Activated CD4-positive, alpha-beta T cell treated with anti-CD3 and anti-CD28 coated beads, Interleukin-2, amount 10 ng/mL, durations not matched to agents 24 days and 14 days (primary cell): ENCODE results near the gene NKAIN2. TPM values are rescaled to one million over a fixed set of nuclear protein-coding genes. Genes with fewer than 3 reads are reported as not detected.

Experiments
- DNase-seq: peaks from one replicate; pipeline ENCODE4 v3.0.0; 2022
- H3K27ac Mint-ChIP-seq: one replicate; pipeline ENCODE4 v1.8.0; 2022; ENCODE audit warnings: mild to moderate bottlenecking, mixed read lengths
- H3K27me3 Mint-ChIP-seq: one replicate; pipeline ENCODE4 v1.8.0; 2022; ENCODE audit warnings: mixed read lengths
- H3K36me3 Mint-ChIP-seq: one replicate; pipeline ENCODE4 v1.8.0; 2022; ENCODE audit warnings: low read depth, mild to moderate bottlenecking, mixed read lengths
- H3K4me1 Mint-ChIP-seq: one replicate; pipeline ENCODE4 v1.8.0; 2021; ENCODE audit warnings: mixed read lengths
- H3K4me3 Mint-ChIP-seq: one replicate; pipeline ENCODE4 v1.8.0; 2022; ENCODE audit warnings: mild to moderate bottlenecking, moderate library complexity, mixed read lengths
- H3K9me3 Mint-ChIP-seq: one replicate; pipeline ENCODE4 v1.8.0; 2021; ENCODE audit warnings: mixed read lengths
- intact Hi-C: fragments of 100-400 bp; cut with micrococcal nuclease; formaldehyde crosslinking; loops from one replicate; pipeline ENCODE4 v1.15.1; 2023
- total RNA-seq: library from RNA; stranded (reverse); gene quantifications from 2 replicates; pipeline ENCODE4 v1.2.3, GENCODE V29; 2022

NKAIN2 gene
- total RNA-seq, 1 donor from 2014 or later, result not detected

DNA sequence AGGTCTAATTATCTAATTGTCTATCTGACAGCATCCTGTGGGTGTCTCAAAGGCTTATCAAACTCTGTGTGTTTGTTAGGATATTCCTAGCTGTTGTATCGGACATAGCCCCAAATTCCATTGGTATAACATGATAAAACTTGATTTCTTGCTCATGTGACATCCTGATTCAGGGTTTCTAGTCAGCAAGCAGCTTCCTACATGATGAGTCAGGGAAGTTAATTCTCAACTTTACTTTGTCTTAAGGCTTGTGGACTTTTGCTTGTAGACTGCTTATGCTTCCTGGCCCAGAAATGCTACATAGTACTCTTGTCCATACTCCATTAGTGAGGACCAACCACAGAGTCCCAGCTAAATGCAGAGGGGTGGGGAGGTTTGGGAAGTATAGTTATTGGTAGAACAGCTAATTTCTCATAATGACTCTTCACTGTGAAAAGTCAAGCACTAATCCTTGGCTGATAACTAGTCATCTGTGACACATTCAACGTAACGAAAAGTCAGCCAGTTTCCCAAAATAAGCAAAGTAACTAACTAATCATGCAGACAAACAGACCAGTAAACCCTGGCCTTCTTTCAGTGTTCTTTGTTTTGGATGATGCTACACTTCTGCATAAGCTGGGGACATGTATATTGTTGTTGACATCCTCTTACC is 25.8 kb downstream of the NKAIN2 start:
- H3K4me3 Mint-ChIP-seq, result no peak overlapping the region
- H3K9me3 Mint-ChIP-seq, result no peaks in the 10 kb centered on the region
- no peaks in the 10 kb centered on the region for H3K36me3 Mint-ChIP-seq
- no peaks in the 10 kb centered on the region for H3K27me3 Mint-ChIP-seq
- H3K4me1 Mint-ChIP-seq, result no peaks in the 10 kb centered on the region
- intact Hi-C loops, result no loop called here
- no peak for DNase-seq
- H3K27ac Mint-ChIP-seq, result no peak overlapping the region

DNA sequence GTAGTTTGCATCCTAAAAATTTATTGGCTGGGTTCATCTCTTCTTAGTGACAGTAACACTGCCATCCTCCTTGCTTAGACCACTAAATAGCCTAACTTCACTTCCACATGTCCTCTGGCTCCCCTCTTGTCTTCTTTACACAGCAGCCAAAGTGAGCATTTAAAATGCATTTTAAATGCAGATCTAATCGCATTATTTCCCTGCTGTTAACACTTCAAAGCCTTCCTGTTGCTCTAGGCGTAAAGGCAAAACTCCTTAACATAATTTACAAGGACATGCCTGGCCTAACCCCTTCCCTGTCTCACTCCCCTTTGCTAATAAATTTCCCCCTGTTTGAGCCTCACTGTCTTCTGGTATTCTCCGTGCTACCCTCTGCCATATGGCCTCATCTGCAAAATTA is 26.5 kb downstream of the NKAIN2 start:
- H3K27me3 Mint-ChIP-seq, result no peaks in the 10 kb centered on the region
- intact Hi-C loops, result no loop called here
- H3K4me3 Mint-ChIP-seq, result no peak overlapping the region
- no peak for DNase-seq
- no peaks in the 10 kb centered on the region for H3K4me1 Mint-ChIP-seq
- H3K36me3 Mint-ChIP-seq, result no peaks in the 10 kb centered on the region
- no peaks in the 10 kb centered on the region for H3K9me3 Mint-ChIP-seq
- no peak overlapping the region for H3K27ac Mint-ChIP-seq

- no peaks in the 10 kb centered on the region for H3K27me3 Mint-ChIP-seq
- H3K4me3 Mint-ChIP-seq, result no peak overlapping the region
- DNase-seq, result no peak
- H3K4me1 Mint-ChIP-seq, result no peaks in the 10 kb centered on the region
- no peaks in the 10 kb centered on the region for H3K9me3 Mint-ChIP-seq
- intact Hi-C loops, result no loop called here
- no peak overlapping the region for H3K27ac Mint-ChIP-seq
- H3K36me3 Mint-ChIP-seq, result no peaks in the 10 kb centered on the region
Measured at GRCh38 chr6:123838505-123839234, 35.0 kb downstream of the NKAIN2 start.

DNA sequence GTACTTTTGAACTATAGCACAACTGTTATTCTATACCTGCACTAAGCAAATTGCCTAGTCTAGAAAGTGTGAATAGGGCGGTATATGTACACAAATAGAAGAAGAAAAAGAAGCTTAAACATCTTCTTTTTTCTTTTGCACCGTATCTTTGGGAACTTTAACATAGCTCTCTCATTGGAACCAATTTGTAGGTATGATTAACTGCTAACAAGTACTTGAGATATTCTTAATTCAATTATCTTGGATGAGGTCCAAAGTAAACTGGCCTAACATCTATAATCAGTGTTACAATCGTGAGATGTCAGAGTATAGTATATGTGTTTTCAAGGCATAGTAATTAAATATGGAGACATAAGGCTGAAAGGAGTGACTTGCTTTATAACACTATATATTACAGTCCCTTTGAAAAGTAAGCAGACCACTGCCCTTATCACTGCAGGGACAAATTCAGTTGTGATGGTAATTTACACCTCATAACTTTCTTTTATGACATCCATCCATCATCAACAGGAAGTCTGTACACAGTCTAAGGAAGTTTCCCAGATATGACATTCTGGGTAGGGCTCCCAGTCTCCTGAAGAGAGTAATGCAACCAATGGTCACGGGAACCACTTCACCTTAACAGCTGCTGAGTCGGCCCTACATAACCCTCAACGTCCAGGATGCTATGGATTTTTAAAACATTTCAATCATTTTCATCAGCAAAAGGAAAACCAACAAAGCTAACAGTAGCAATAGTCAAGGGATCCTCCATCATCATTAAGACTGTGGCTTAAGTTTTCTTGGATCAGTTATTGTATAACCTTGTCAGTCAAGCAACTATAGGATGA is 37.6 kb downstream of the NKAIN2 start:
- DNase-seq, result no peak
- Mint-ChIP-seq H3K4me1 (no peaks in the 10 kb centered on the region), H3K9me3 (no peaks in the 10 kb centered on the region), H3K4me3 (no peak overlapping the region), H3K36me3 (no peaks in the 10 kb centered on the region), H3K27me3 (no peaks in the 10 kb centered on the region), H3K27ac (no peak overlapping the region)
- intact Hi-C loops, result no loop called here

- Mint-ChIP-seq H3K4me3 (no peak overlapping the region), H3K27ac (no peak overlapping the region), H3K36me3 (no peaks in the 10 kb centered on the region), H3K4me1 (no peaks in the 10 kb centered on the region), H3K9me3 (no peaks in the 10 kb centered on the region), H3K27me3 (no peaks in the 10 kb centered on the region)
- intact Hi-C loops, result no loop called here
- DNase-seq, result no peak
Measured at GRCh38 chr6:123844011-123844410, 40.3 kb downstream of the NKAIN2 start.

DNA sequence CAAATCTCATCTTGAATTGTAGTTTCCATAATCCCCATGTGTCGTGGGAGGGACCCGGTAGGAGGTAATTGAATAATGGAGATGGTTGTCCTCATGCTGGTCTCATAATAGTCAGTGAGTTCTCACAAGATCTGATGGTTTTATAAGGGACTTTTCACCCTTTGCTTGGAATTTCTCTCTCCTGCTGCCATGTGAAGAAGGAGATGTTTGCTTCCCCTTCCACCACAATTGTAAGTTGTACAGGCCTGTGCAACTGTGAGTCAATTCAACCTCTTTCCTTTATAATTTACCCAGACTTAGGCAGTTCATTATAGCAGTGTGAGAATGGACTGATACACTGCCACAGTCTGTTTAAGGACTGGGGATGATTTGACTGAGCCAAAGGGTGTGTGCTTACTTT is 44.7 kb downstream of the NKAIN2 start:
- Mint-ChIP-seq H3K27ac (no peak overlapping the region), H3K4me1 (no peaks in the 10 kb centered on the region), H3K36me3 (no peaks in the 10 kb centered on the region), H3K4me3 (no peak overlapping the region), H3K27me3 (no peaks in the 10 kb centered on the region), H3K9me3 (no peaks in the 10 kb centered on the region)
- intact Hi-C loops, result no loop called here
- no peak for DNase-seq

GRCh38 chr6:123849406-123849805 is 45.7 kb downstream of the NKAIN2 start:
- H3K9me3 Mint-ChIP-seq, result no peaks in the 10 kb centered on the region
- H3K36me3 Mint-ChIP-seq, result no peaks in the 10 kb centered on the region
- H3K4me3 Mint-ChIP-seq, result no peak overlapping the region
- no peak for DNase-seq
- intact Hi-C loops, result no loop called here
- H3K4me1 Mint-ChIP-seq, result no peaks in the 10 kb centered on the region
- no peak overlapping the region for H3K27ac Mint-ChIP-seq
- H3K27me3 Mint-ChIP-seq, result no peaks in the 10 kb centered on the region

DNA sequence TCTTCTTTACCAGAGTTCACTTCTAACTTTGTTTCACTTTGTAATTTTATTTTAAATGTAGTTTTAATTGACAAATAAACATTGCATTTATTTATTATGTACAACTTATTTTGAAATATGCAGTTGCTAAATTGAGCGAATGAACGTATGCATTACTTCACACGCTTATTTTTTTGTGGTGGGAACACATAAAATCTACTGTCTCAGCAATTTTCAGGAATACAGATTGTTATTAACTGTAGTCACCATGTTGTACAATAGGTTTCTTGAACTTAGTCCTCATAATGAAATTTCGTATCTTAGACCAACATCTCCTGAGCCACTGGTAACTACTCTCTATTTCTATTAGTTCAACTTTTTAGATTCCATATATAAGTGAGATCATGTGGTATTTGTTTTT is 46.9 kb downstream of the NKAIN2 start:
- no peak for DNase-seq

DNA sequence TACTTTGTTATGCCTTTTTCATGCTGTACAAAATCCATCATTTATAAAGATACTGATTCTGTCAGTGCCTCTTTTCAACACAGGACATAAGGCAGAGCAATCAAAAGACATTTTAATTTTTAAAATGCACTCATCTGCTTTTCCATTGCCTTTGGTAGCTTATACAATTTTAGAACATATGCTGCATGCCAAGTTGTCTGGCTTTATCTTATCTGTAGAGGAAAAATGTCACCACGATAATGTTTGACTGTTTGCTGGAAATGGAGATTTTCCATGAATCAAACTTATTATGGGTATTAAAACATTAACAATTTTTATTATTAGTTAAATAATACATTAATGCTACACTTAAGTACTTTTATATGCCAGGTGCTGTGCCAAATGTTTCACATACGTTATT is 50.5 kb downstream of the NKAIN2 start:
- Mint-ChIP-seq H3K27ac (no peak overlapping the region), H3K36me3 (no peaks in the 10 kb centered on the region), H3K27me3 (no peaks in the 10 kb centered on the region), H3K9me3 (no peaks in the 10 kb centered on the region), H3K4me3 (no peak overlapping the region), H3K4me1 (no peaks in the 10 kb centered on the region)
- intact Hi-C loops, result no loop called here
- DNase-seq, result no peak

More for the DNA sequence above, 46.9 kb downstream of the NKAIN2 start:
- H3K36me3 Mint-ChIP-seq, result no peaks in the 10 kb centered on the region
- intact Hi-C loops, result no loop called here
- no peaks in the 10 kb centered on the region for H3K27me3 Mint-ChIP-seq
- H3K4me3 Mint-ChIP-seq, result no peak overlapping the region
- no peaks in the 10 kb centered on the region for H3K4me1 Mint-ChIP-seq
- no peaks in the 10 kb centered on the region for H3K9me3 Mint-ChIP-seq
- no peak overlapping the region for H3K27ac Mint-ChIP-seq

DNA sequence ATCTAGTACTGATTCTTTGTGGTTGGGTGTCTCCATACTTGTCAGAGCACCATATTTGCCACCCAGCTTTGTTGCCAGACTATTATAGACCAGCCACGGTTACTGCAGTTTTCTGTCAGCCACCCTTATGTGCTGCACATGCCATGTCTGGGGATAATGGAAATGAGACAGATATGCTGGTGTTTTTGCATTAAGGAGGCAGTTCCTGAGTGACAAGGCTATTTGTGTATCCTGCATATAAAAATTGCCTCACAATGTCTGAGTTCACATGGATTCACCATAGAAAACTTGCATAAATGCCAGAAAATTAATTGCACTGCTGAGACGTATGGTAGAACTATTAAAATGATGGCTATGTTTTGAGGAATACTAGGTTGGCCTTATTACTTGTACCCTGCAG is 51.8 kb downstream of the NKAIN2 start:
- no peaks in the 10 kb centered on the region for H3K27me3 Mint-ChIP-seq
- no peaks in the 10 kb centered on the region for H3K9me3 Mint-ChIP-seq
- intact Hi-C loops, result no loop called here
- H3K27ac Mint-ChIP-seq, result no peak overlapping the region
- H3K4me3 Mint-ChIP-seq, result no peak overlapping the region
- H3K36me3 Mint-ChIP-seq, result no peaks in the 10 kb centered on the region
- no peak for DNase-seq
- H3K4me1 Mint-ChIP-seq, result no peaks in the 10 kb centered on the region

DNA sequence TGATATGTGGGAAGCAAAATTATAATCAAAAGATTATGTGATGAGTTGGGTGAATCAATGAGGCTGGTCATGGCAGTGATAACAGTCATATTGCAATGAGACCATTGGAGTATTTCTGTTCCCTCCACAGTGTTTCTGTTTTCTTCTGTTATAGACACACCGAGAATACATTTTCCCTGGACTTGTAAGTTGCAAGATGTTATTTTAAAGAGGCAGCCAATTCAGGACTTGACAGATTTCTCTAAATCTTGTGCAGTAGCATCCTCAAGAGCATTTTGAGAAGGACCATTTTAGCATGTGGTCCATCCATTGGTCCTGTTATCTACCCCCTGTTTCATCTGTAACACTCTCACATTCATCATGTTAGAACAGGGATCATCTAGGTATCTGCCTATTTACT is 55.6 kb downstream of the NKAIN2 start:
- no peak for DNase-seq
- intact Hi-C loops, result no loop called here
- H3K4me3 Mint-ChIP-seq, result no peak overlapping the region
- no peak overlapping the region for H3K27ac Mint-ChIP-seq
- no peaks in the 10 kb centered on the region for H3K36me3 Mint-ChIP-seq
- H3K27me3 Mint-ChIP-seq, result no peaks in the 10 kb centered on the region
- no peaks in the 10 kb centered on the region for H3K9me3 Mint-ChIP-seq
- H3K4me1 Mint-ChIP-seq, result no peaks in the 10 kb centered on the region

- intact Hi-C loops, result no loop called here
- no peak for DNase-seq
- Mint-ChIP-seq H3K4me1 (no peaks in the 10 kb centered on the region), H3K9me3 (no peaks in the 10 kb centered on the region), H3K36me3 (no peaks in the 10 kb centered on the region), H3K27ac (no peak overlapping the region), H3K4me3 (no peak overlapping the region), H3K27me3 (no peaks in the 10 kb centered on the region)
Measured at GRCh38 chr6:123869334-123869733, 65.7 kb downstream of the NKAIN2 start.

DNA sequence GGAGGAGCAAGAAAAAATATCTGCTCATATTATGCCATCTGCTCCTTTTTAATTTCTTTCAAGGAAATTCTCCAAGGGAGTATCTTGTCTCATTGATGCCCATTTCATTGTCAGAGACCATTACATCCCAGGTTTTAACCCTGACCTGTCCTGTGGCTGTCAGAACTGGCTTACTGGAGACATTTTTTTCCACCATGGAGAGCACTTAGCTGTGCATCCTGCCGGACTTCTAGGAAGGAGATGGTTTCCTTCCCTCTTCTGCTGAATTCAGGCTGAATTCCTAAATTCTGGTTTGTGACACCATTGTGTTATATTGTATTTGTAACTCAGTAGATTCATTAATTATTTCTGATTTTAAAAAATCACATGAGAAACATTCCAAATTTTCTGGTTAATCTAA is 70.3 kb downstream of the NKAIN2 start:
- no peaks in the 10 kb centered on the region for H3K36me3 Mint-ChIP-seq
- no peaks in the 10 kb centered on the region for H3K27me3 Mint-ChIP-seq
- no peaks in the 10 kb centered on the region for H3K4me1 Mint-ChIP-seq
- no peak overlapping the region for H3K27ac Mint-ChIP-seq
- H3K9me3 Mint-ChIP-seq, result no peaks in the 10 kb centered on the region
- intact Hi-C loops, result no loop called here
- H3K4me3 Mint-ChIP-seq, result no peak overlapping the region
- no peak for DNase-seq

- no peak overlapping the region for H3K27ac Mint-ChIP-seq
- no peak overlapping the region for H3K4me3 Mint-ChIP-seq
- DNase-seq, result no peak
- H3K9me3 Mint-ChIP-seq, result no peaks in the 10 kb centered on the region
- no peaks in the 10 kb centered on the region for H3K36me3 Mint-ChIP-seq
- no peaks in the 10 kb centered on the region for H3K4me1 Mint-ChIP-seq
- H3K27me3 Mint-ChIP-seq, result no peaks in the 10 kb centered on the region
- intact Hi-C loops, result no loop called here
Measured at GRCh38 chr6:123875784-123876183, 72.1 kb downstream of the NKAIN2 start.
